ENCODE measurements around the gene TLE1. TPM values are rescaled to one million over a fixed set of nuclear protein-coding genes. Genes with fewer than 3 reads are reported as not detected.
A peak's percentile ranks its signal among the peaks of the same experiment; 100 is the strongest.

The TLE1 gene
- total RNA-seq, 6 experiments from 2014 or later, result 6.7 to 15.3 (median 13.0) TPM

DNA sequence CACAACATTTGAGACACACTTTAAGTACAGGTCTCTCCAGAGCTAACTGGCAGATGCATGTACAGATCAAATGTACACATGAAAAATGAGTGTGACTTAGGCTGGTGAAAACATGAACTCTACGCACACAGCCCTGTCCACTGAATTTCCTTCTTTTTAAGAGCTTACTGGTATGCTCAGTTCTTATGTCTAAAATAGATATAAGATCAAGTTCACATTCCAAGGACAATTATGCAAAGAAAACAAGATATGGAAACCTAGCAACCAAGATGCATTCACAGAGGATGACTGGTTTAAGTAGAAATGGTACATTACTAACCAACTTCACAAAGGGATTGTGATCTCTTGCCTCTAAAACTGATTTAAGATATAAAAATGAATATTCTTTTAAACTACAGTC lies 56.7 kb downstream of the TLE1 start:
- Mint-ChIP-seq H3K9me3 (no peaks in the 10 kb centered on the region), H3K4me1 (ENCODE audit: low read depth) (peaks cover 89% of the 10 kb centered on the region), H3K27me3 (ENCODE audit: insufficient read depth) (no peaks in the 10 kb centered on the region), H3K4me3 (peak overlapping the region; percentile 68; the same call in 1 of the 2 replicates), H3K27ac (peak overlapping the region; percentile 96), H3K36me3 (ENCODE audit: low read depth) (peaks cover 3% of the 10 kb centered on the region; the same call in 1 of the 2 replicates)
- TF ChIP-seq, protein P1, sequence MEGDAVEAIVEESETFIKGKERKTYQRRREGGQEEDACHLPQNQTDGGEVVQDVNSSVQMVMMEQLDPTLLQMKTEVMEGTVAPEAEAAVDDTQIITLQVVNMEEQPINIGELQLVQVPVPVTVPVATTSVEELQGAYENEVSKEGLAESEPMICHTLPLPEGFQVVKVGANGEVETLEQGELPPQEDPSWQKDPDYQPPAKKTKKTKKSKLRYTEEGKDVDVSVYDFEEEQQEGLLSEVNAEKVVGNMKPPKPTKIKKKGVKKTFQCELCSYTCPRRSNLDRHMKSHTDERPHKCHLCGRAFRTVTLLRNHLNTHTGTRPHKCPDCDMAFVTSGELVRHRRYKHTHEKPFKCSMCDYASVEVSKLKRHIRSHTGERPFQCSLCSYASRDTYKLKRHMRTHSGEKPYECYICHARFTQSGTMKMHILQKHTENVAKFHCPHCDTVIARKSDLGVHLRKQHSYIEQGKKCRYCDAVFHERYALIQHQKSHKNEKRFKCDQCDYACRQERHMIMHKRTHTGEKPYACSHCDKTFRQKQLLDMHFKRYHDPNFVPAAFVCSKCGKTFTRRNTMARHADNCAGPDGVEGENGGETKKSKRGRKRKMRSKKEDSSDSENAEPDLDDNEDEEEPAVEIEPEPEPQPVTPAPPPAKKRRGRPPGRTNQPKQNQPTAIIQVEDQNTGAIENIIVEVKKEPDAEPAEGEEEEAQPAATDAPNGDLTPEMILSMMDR (IDR thresholded peaks at IDR 0.05), result no peak
- DNase-seq, result peak; percentile 91

DNA sequence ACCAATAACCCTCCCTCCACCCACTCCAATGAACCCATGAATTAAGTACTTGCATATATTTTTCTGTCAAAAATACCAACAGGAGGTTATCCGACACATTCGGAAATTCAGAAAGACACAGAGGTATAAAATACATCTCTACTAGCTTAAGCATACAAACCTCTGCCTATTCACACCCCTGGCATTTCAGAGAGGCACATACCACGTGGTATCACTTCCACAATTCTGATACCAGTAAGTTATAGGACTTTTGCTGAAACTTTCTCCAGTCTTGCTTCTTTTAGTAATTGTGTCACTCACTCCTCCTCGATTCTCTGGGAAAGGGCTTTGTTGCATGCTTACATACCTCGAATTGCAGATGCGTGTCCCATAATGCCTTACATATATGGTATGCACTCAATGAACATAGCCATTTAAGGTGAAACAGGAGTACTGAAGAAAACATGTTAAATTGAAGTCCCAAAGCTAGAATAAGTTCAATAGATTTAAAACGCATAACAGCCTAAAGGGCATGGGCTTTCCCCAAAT lies 58.1 kb downstream of the TLE1 start:
- DNase-seq, result no peak
- Mint-ChIP-seq H3K36me3 (ENCODE audit: low read depth) (peaks cover 2% of the 10 kb centered on the region), H3K4me3 (no peak overlapping the region), H3K9me3 (no peaks in the 10 kb centered on the region), H3K27me3 (ENCODE audit: insufficient read depth) (no peaks in the 10 kb centered on the region; the same call in 1 of the 2 replicates), H3K27ac (peak overlapping the region; percentile 96), H3K4me1 (ENCODE audit: low read depth) (peaks cover 91% of the 10 kb centered on the region)
- TF ChIP-seq, protein P1 (IDR thresholded peaks at IDR 0.05), result no peak

DNA sequence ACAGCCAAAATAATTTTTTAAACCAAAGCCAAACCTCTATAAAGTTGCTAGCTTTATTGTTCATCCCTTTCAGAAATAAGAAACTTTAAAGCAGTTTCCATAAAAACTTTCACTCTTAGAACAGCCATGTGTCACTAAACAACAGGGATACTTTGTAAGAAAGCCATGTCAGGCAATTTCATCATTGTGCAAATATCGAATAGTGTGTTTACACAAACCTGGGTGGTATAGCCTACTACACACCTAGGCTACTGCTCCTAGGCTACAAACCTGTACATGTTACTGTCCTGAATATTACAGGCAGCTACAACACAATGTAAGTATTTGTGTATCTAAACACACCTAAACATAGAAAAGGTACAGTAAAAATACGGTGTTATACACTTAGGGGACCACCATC lies 59.9 kb downstream of the TLE1 start:
- Mint-ChIP-seq H3K27me3 (ENCODE audit: insufficient read depth) (no peaks in the 10 kb centered on the region; the same call in 1 of the 2 replicates), H3K27ac (no peak overlapping the region), H3K4me1 (ENCODE audit: low read depth) (peaks cover 79% of the 10 kb centered on the region), H3K9me3 (no peaks in the 10 kb centered on the region), H3K36me3 (ENCODE audit: low read depth) (peaks cover 4% of the 10 kb centered on the region), H3K4me3 (no peak overlapping the region)
- no peak for DNase-seq
- TF ChIP-seq, protein P1 (IDR thresholded peaks at IDR 0.05), result no peak

DNA sequence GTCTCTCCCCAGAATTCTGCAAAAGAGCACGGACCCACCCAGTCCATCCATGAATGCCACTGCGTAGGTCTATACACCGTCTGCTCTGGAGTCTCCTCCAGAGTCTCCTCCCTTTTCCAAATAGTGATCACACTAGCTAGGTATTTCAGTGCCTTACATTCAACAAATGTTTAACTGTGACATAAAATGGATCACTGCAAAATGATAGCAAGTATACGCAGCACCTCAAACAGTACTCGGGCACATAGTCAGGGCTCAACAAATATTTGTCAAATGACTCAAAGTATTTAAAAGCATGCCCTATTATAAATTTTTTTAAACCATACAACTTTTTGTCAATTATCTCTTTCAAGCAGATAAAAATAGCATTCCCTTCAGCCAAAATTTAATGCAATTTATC lies 60.5 kb downstream of the TLE1 start:
- peaks cover 73% of the 10 kb centered on the region for H3K4me1 Mint-ChIP-seq (ENCODE audit: low read depth)
- no peaks in the 10 kb centered on the region for H3K9me3 Mint-ChIP-seq
- H3K4me3 Mint-ChIP-seq, result no peak overlapping the region
- TF ChIP-seq, protein P1 (IDR thresholded peaks at IDR 0.05), result no peak
- no peaks in the 10 kb centered on the region; the same call in 1 of the 2 replicates for H3K27me3 Mint-ChIP-seq (ENCODE audit: insufficient read depth)
- peaks cover 4% of the 10 kb centered on the region for H3K36me3 Mint-ChIP-seq (ENCODE audit: low read depth)
- peak; percentile 18 for DNase-seq
- H3K27ac Mint-ChIP-seq, result peak overlapping the region; percentile 55

DNA sequence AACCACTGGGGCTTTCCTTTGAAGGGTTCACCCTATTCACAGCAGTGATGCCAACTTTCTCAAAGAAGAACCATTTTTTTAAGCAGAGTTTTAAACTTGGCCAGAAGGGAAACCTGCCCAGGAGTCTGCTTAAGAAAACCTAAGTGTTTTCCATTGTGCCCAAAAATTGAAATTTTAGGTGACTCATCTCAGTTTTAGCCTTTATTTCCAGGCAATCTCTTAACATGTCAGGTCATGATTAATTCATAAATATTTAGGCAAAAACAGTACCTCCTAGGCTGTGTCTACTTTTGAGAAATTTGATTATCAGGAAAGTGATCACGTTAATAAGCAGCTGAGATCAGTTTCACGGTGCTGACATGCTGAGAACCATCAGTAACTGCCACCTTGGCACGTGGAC lies 61.9 kb downstream of the TLE1 start:
- Mint-ChIP-seq H3K27ac (no peak overlapping the region), H3K9me3 (no peaks in the 10 kb centered on the region)

More for the DNA sequence above, 61.9 kb downstream of the TLE1 start:
- DNase-seq, result no peak
- Mint-ChIP-seq H3K4me1 (ENCODE audit: low read depth) (peaks cover 59% of the 10 kb centered on the region), H3K4me3 (no peak overlapping the region), H3K36me3 (ENCODE audit: low read depth) (peaks cover 4% of the 10 kb centered on the region), H3K27me3 (ENCODE audit: insufficient read depth) (peaks cover 3% of the 10 kb centered on the region; the same call in 1 of the 2 replicates)
- TF ChIP-seq, protein P1 (IDR thresholded peaks at IDR 0.05), result no peak
